Psoas muscle (tissue), 8 donors: ENCODE data around the gene AQP6. TPM values are rescaled to one million over a fixed set of nuclear protein-coding genes. Genes with fewer than 3 reads are reported as not detected.

Experiments
- ATAC-seq, 4 donors: fragments of 200-7000 bp; cut with Tn5 transposase; one replicate each; pipeline ENCODE4 v1.9.1; 2020; ENCODE audit warnings: moderate library complexity in 3 of 4, mild to moderate bottlenecking in 2 of 4
- DNase-seq, 2 donors: peaks; one replicate each; pipeline ENCODE4 v3.0.0-alpha.2; 2020
- H3K27ac ChIP-seq: fragments of 200-600 bp; one replicate; pipeline ENCODE4 v1.8.0; 2022
- H3K27me3 ChIP-seq, 3 donors: fragments of 200-600 bp in 1 of 3; one replicate each; pipeline versions ENCODE4 v1.6.1 to v1.8.0; 2013 to 2022; ENCODE audit warnings: low read length in 2 of 3, mild to moderate bottlenecking in 2 of 3, moderate library complexity in 1 of 3; ENCODE audit not compliant: insufficient read depth in 3 of 3
- H3K36me3 ChIP-seq, 2 donors: fragments of 200-600 bp in 1 of 2; one replicate each; pipeline versions ENCODE4 v1.6.1 to v1.8.0; 2013 to 2022; ENCODE audit warnings: low read depth in 1 of 2, mild to moderate bottlenecking in 1 of 2, moderate library complexity in 1 of 2; ENCODE audit not compliant: insufficient read depth in 1 of 2
- H3K4me1 ChIP-seq: fragments of 200-600 bp; one replicate; pipeline ENCODE4 v1.8.0; 2022
- H3K4me3 ChIP-seq: fragments of 200-600 bp; one replicate; pipeline ENCODE4 v1.8.0; 2022; ENCODE audit warnings: mild to moderate bottlenecking
- H3K9me3 ChIP-seq: fragments of 200-600 bp; one replicate; pipeline ENCODE4 v1.8.0; 2022
- CTCF ChIP-seq: fragments of 200-600 bp; IDR thresholded peaks from one replicate; pipeline ENCODE4 v1.8.0; 2022; ENCODE audit warnings: antibody characterized with exemption
- WGBS, 3 donors: extraction: QIAGEN DNeasy Blood & Tissue Kit; methylation state at CpG; one replicate each; pipeline versions ENCODE4 v1.1.6 to v1.1.7; 2013; 5-methylcytosine and 5-hydroxymethylcytosine counted together
- intact Hi-C, 2 donors: fragments of 100-400 bp; cut with DNase I; formaldehyde crosslinking; loops; one replicate each; pipeline versions ENCODE4 v1.11.0 to v1.14.2; 2022
- polyA plus RNA-seq, 3 donors: library from polyadenylated mRNA; stranded (reverse); fragments of 200-250 nt; gene quantifications; one replicate each; pipeline ENCODE4 v1.2.3, GENCODE V29; 2013
- total RNA-seq, 4 donors: library from RNA; stranded (reverse); fragmentation: NEBNext Ultra II Directional in 2 of 4; extraction: Animal tissue kit (Norgen Biotek cat#: 25700) in 2 of 4; gene quantifications; one replicate each; pipeline versions ENCODE4 v1.2.1 to v1.2.4, GENCODE V29; 2021 to 2023
- donor health status: healthy with polysubstance abuse.
- donor health status: DM: no; HTN: no; CAD: no; lungs with moderate emphysema.
- donor health status: Bipolar disorder and iron deficiency.
- donor health status: healthy.
- donor health status: DM: yes; HTN: yes; CAD: no.
- donor health status: DM: no; HTN: no; CAD: no.
- donor health status: DM: no; HTN: no; CAD: no.
- donor health status: DM: yes; HTN: yes; CAD: no.

The AQP6 gene
- total and polyA plus RNA-seq, 7 donors, result 0.04 TPM; not detected in 6

- Histone ChIP-seq H3K27ac (no peak overlapping the region), H3K4me3 (no peak overlapping the region), H3K4me1 (no peaks in the 10 kb centered on the region), H3K36me3 (no peaks in the 10 kb centered on the region), H3K9me3 (no peaks in the 10 kb centered on the region), H3K27me3 (no peaks in the 10 kb centered on the region)
- no peak for TF ChIP-seq CTCF
- DNase-seq (no peak), ATAC-seq (peak in 1 of 4 donors; percentile 27)
- WGBS, 3 donors, result 58 to 60% (median 59%) methylated on average over 10 of the region's 10 CpGs
- intact Hi-C loops, result no loop called here
Observed at GRCh38 chr12:50016501-50017475, 44.0 kb downstream of the AQP6 start.

GRCh38 chr12:50017641-50018040 is 44.9 kb downstream of the AQP6 start:
- intact Hi-C loops, result no loop called here
- ATAC-seq, result no peak

GRCh38 chr12:50018154-50018553 is 45.4 kb downstream of the AQP6 start:
- H3K9me3 ChIP-seq, result no peaks in the 10 kb centered on the region
- no peak overlapping the region for H3K27ac ChIP-seq
- DNase-seq (no peak), ATAC-seq (no peak)
- H3K4me1 ChIP-seq, result no peaks in the 10 kb centered on the region
- 67 to 73% (median 72%) methylated on average over 3 of the region's 3 CpGs for WGBS, 3 donors
- TF ChIP-seq CTCF, result no peak
- no peaks in the 10 kb centered on the region for H3K27me3 ChIP-seq
- intact Hi-C loops, result no loop called here
- no peak overlapping the region for H3K4me3 ChIP-seq
- H3K36me3 ChIP-seq, result no peaks in the 10 kb centered on the region

More at GRCh38 chr12:50017641-50018040, 44.9 kb downstream of the AQP6 start:
- H3K27me3 ChIP-seq, result no peaks in the 10 kb centered on the region
- no peaks in the 10 kb centered on the region for H3K9me3 ChIP-seq
- no peaks in the 10 kb centered on the region for H3K4me1 ChIP-seq
- H3K36me3 ChIP-seq, result no peaks in the 10 kb centered on the region
- WGBS, 3 donors, result 86 to 89% (median 88%) methylated on average over 6 of the region's 6 CpGs
- H3K4me3 ChIP-seq, result no peak overlapping the region
- no peak for TF ChIP-seq CTCF
- H3K27ac ChIP-seq, result no peak overlapping the region
- DNase-seq, result no peak

- Histone ChIP-seq H3K9me3 (no peaks in the 10 kb centered on the region), H3K36me3 (no peaks in the 10 kb centered on the region), H3K4me3 (no peak overlapping the region), H3K4me1 (no peaks in the 10 kb centered on the region), H3K27ac (no peak overlapping the region), H3K27me3 (no peaks in the 10 kb centered on the region)
- 96 to 98% (median 96%) methylated on average over 2 of the region's 2 CpGs for WGBS, 3 donors
- intact Hi-C loops, result no loop called here
- TF ChIP-seq CTCF, result no peak
- ATAC-seq (no peak), DNase-seq (no peak)
Observed at GRCh38 chr12:50018968-50019367, 46.2 kb downstream of the AQP6 start.
